HEK293 (cell line): ENCODE data around the gene CACNA2D3.

Source experiments
- HOXC10 ChIP-seq: sonication (generic); formaldehyde crosslinking; IDR thresholded peaks from 2 replicates; pipeline ENCODE4 v1.8.1; 2023; ENCODE audit warnings: mild to moderate bottlenecking, missing genetic modification reagents
- TRIM28 ChIP-seq: IDR thresholded peaks from 2 replicates; pipeline ENCODE4 v1.6.1; 2011; ENCODE audit warnings: low read length, control low read depth, borderline replicate concordance
- ZFP3 ChIP-seq: fragments of 450-650 bp; formaldehyde crosslinking; IDR thresholded peaks from 2 replicates; pipeline ENCODE4 v1.5.1; 2016; ENCODE audit warnings: low read depth, missing biosample characterization, missing genetic modification characterization
- ZNF140 ChIP-seq: fragments of 450-650 bp; formaldehyde crosslinking; IDR thresholded peaks from 2 replicates; pipeline ENCODE4 v1.5.1; 2016; ENCODE audit warnings: missing biosample characterization, missing genetic modification characterization
- ZNF239 ChIP-seq: fragments of 450-650 bp; formaldehyde crosslinking; IDR thresholded peaks from 2 replicates; pipeline ENCODE4 v1.5.1; 2016; ENCODE audit warnings: missing biosample characterization, missing genetic modification characterization
- ZNF324 ChIP-seq: fragments of 450-650 bp; formaldehyde crosslinking; IDR thresholded peaks from 2 replicates; pipeline ENCODE4 v1.5.1; 2016; ENCODE audit warnings: missing biosample characterization, missing genetic modification characterization
- ZNF571 ChIP-seq: fragments of 450-650 bp; formaldehyde crosslinking; IDR thresholded peaks from 2 replicates; pipeline ENCODE4 v1.5.0; 2017; ENCODE audit warnings: missing biosample characterization, missing genetic modification characterization
- TF ChIP-seq, protein P1 (sequence below): fragments of 450-650 bp; formaldehyde crosslinking; IDR thresholded peaks from 2 replicates; pipeline ENCODE4 v1.5.1; 2016; ENCODE audit warnings: missing biosample characterization, missing genetic modification characterization
- TF ChIP-seq, protein P2 (sequence below): fragments of 450-650 bp; formaldehyde crosslinking; IDR thresholded peaks from 2 replicates; pipeline ENCODE4 v1.5.1; 2016; ENCODE audit warnings: missing biosample characterization, missing genetic modification characterization
- TF ChIP-seq, protein P3 (sequence below): fragments of 450-650 bp; formaldehyde crosslinking; IDR thresholded peaks from 2 replicates; pipeline ENCODE4 v1.5.1; 2016; ENCODE audit warnings: missing biosample characterization, missing genetic modification characterization
- TF ChIP-seq, protein P4 (sequence below): fragments of 450-650 bp; formaldehyde crosslinking; IDR thresholded peaks from 2 replicates; pipeline ENCODE4 v1.5.1; 2016; ENCODE audit warnings: missing biosample characterization, missing genetic modification characterization

DNA sequence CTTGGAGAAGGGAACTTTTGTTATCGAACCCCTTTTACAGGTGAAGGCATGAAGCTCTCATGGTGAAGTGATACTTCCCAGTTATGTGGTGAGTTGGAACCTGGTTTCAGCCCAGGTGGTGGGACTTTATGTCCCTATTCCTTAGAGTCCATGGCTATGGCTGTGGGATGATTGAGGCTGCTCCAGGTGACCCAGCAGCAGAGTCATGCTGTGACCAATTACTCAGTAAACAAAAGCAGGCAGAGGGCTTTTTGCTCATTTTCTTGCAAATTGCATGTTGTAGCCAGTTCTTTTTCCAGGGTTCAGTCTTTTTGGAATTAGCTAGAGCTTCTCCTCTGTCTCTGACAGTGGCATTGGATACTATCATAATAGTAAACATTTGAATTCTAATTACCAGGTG, 70.7 kb downstream of the CACNA2D3 start:
- TF ChIP-seq, protein P1, sequence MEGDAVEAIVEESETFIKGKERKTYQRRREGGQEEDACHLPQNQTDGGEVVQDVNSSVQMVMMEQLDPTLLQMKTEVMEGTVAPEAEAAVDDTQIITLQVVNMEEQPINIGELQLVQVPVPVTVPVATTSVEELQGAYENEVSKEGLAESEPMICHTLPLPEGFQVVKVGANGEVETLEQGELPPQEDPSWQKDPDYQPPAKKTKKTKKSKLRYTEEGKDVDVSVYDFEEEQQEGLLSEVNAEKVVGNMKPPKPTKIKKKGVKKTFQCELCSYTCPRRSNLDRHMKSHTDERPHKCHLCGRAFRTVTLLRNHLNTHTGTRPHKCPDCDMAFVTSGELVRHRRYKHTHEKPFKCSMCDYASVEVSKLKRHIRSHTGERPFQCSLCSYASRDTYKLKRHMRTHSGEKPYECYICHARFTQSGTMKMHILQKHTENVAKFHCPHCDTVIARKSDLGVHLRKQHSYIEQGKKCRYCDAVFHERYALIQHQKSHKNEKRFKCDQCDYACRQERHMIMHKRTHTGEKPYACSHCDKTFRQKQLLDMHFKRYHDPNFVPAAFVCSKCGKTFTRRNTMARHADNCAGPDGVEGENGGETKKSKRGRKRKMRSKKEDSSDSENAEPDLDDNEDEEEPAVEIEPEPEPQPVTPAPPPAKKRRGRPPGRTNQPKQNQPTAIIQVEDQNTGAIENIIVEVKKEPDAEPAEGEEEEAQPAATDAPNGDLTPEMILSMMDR (tag by site-specific recombination) = no peak
- TF ChIP-seq ZNF239 (tag by site-specific recombination) (no peak), ZNF571 (no peak), ZFP3 (tag by site-specific recombination) (no peak), ZNF140 (tag by site-specific recombination) (no peak), TRIM28 (no peak), ZNF324 (tag by site-specific recombination) (no peak), HOXC10 (no peak)
- TF ChIP-seq, protein P2, sequence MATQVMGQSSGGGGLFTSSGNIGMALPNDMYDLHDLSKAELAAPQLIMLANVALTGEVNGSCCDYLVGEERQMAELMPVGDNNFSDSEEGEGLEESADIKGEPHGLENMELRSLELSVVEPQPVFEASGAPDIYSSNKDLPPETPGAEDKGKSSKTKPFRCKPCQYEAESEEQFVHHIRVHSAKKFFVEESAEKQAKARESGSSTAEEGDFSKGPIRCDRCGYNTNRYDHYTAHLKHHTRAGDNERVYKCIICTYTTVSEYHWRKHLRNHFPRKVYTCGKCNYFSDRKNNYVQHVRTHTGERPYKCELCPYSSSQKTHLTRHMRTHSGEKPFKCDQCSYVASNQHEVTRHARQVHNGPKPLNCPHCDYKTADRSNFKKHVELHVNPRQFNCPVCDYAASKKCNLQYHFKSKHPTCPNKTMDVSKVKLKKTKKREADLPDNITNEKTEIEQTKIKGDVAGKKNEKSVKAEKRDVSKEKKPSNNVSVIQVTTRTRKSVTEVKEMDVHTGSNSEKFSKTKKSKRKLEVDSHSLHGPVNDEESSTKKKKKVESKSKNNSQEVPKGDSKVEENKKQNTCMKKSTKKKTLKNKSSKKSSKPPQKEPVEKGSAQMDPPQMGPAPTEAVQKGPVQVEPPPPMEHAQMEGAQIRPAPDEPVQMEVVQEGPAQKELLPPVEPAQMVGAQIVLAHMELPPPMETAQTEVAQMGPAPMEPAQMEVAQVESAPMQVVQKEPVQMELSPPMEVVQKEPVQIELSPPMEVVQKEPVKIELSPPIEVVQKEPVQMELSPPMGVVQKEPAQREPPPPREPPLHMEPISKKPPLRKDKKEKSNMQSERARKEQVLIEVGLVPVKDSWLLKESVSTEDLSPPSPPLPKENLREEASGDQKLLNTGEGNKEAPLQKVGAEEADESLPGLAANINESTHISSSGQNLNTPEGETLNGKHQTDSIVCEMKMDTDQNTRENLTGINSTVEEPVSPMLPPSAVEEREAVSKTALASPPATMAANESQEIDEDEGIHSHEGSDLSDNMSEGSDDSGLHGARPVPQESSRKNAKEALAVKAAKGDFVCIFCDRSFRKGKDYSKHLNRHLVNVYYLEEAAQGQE (tag by site-specific recombination) = no peak
- TF ChIP-seq, protein P3, sequence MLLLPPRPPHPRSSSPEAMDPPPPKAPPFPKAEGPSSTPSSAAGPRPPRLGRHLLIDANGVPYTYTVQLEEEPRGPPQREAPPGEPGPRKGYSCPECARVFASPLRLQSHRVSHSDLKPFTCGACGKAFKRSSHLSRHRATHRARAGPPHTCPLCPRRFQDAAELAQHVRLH = no peak
- TF ChIP-seq, protein P4, sequence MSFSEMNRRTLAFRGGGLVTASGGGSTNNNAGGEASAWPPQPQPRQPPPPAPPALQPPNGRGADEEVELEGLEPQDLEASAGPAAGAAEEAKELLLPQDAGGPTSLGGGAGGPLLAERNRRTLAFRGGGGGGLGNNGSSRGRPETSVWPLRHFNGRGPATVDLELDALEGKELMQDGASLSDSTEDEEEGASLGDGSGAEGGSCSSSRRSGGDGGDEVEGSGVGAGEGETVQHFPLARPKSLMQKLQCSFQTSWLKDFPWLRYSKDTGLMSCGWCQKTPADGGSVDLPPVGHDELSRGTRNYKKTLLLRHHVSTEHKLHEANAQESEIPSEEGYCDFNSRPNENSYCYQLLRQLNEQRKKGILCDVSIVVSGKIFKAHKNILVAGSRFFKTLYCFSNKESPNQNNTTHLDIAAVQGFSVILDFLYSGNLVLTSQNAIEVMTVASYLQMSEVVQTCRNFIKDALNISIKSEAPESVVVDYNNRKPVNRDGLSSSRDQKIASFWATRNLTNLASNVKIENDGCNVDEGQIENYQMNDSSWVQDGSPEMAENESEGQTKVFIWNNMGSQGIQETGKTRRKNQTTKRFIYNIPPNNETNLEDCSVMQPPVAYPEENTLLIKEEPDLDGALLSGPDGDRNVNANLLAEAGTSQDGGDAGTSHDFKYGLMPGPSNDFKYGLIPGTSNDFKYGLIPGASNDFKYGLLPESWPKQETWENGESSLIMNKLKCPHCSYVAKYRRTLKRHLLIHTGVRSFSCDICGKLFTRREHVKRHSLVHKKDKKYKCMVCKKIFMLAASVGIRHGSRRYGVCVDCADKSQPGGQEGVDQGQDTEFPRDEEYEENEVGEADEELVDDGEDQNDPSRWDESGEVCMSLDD (tag by site-specific recombination) = no peak
